Activated CD8-positive, alpha-beta memory T cell treated with anti-CD3 and anti-CD28 coated beads, Interleukin-2, amount 50 U/mL, for 4 hours (primary cell): Measurements from ENCODE around the gene RNF166.
"Not testable (repeated sequence)": the region's sequence is repeated elsewhere in the genome, so short reads cannot be mapped to it uniquely, and the experiment has no call there.

Experiments used
- DNase-seq: peaks from one replicate; pipeline ENCODE4 v3.0.0-alpha.2; 2020

The RNF166 gene

DNA sequence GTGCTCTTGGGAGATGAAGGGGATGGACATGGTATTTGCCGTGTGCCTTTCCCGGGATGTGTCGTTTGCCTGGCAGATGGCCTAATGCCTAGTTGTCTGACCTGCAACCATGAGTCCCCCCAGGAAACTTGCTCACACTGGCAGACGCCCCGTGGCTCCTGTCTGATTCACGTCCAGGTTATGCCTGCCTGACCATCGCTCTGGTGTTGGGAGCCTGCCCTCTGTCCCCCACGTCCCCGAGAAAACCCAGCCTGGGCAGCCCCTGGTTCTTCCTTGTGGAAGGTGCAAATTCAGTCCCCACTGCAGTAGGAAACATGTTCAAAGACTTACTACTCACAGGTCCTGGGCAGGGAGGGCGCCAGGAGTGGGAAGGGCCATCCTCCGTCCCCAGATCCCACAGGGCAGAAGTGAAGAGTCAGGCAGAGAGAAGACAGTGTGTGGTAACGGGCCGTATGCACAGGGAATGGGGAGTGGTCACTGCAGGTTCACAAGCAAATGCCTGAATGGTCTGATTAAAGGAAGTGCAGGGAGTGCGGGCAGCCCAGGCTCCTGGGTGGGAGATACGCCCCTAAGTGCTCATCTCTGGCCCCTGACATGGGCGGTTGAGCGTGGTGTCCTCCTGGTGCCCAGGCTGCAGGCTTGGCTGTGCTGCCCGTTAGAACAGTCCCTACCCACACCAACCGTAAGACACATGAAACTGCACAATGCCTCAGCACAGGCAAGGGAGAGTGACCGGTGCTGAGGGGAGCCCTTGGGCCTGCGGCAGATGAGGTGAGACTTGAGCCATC, 15.7 kb downstream of the RNF166 start:
- no peak for DNase-seq

DNA sequence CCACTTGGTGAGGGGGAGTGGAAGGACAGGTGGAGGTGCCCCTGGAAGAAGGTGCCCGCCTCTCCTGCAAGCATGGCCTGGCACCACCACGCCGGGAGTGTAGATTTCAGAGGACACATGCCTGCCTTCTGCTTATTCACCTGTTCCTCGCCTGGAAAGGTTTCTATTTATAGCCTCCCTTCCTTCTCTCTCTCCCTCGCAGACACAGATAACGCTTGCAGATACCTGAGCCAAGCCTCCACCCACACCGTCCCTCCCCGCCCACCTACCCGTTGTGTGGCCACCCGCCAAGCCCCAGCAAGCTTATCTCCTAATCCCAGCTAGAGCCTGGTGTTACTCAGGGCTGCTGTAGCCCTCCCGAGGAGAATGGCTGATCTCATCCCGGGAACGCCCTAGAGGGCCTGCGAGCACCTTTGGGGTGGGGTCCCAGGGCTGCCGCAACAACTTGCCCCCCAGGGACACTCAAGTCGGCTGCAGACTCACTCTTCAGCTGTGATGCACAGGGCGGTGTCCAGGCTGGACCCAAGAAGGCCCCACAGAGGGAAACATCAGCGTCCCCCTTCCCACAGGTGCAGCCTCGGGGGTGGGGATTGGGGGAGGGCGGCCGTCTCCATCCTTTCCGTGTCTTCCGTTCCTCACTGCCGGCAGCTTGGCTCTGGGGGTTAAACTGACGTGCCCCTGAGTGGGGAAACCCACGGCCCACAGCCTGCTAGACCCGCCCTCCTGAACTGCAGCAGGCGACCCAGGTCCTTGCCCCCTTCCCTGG, 18.0 kb downstream of the RNF166 start:
- no peak for DNase-seq

DNA sequence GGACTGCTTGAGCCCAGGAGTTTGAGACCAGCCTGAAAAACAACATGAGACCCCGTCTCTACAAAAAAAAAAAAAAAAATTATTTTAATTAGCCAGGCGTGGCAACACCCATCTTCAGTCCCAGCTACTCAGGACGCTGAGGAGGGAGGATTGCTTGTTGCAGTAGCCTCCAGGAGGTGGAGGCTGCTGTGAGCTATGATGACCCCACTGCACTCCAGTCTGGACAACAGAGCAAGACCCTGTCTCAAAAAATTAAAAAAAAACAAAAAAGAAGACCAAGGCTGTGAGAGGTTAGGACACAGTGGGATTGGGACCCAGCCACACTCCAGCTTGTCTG, 18.6 kb downstream of the RNF166 start:
- no peak for DNase-seq

DNA sequence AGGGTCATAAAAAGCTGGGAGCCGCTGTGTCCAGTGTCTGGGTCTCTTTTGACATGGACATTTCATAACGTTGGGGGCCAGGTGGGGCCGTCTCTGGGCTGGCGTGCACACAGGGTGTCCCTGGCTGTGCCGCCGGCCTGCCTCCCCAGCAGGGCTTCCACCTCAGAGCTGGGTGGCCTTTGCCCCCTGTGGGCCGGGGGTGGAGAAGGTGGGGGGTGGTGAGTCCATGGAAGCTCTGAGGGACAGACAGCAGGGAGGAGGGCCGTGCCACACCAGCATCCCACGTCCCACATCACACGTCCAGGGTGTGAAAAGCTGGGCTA, 19.0 kb downstream of the RNF166 start:
- DNase-seq: no peak

DNA sequence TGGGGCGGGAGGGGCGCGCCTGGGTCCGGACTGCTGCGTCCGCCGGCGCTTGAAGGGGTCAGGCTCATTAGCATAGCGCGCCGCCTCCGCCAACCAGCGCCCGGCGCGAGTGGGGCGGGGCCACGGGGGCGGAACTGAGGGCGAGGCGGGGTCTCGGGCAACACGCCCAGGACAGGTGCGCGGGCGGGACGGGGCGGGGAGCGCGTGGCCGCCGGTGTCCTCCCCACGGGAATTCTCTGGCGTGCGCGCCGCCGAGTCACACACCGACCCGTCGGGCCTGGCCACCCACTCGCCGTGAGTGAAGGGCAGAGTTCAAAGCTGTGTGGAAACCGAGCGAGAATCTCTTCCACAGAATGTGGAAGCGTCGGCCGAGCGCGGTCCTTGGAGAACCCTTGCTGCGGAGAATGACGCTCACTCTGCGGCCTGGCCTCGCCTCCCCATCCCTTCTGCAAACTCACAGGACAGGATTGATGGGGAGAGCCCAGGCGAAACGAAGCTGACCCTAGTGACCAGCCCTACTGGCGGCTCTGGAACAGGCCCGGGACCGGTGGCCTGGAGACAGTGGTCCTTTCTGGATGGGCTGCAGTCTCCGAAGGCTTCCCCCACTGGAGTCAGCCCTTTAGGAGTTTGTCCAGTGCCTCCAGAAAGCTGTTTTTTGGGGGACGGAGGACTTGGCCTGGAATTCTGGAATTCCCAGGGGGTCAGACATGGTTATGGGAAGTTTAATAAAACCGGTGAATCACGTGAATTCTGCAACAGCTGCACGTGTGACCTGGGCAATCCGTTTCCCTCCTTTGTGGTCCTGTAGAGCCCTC, 19.6 kb downstream of the RNF166 start, which contains the start of gene SNAI3:
SNAI3 (minus strand) TSS at position 69 of the 815 bp plus-strand sequence. CDS start 101 bp downstream, outside the sequence.
- peak; percentile 85 for DNase-seq

DNA sequence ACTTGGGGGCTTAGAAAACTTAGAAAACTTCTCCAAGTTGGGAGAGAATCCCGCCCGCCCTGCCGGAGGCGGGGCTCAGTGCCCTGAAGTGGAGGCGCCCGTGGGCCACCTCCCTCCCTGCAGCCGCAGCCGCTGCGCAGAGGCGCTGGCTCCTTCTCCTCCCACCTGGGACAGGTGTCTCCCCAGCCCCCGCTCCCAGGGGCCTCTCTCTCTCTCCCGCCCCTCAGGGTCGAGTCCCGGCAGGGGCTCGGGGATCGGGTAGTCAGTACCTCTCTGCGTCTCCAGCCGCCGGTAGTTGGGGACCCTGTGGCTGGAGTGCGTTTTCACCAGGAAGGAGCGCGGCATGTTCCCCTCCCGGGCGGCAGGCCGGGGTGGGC, 20.2 kb downstream of the RNF166 start:
- DNase-seq: peak; percentile 44

DNA sequence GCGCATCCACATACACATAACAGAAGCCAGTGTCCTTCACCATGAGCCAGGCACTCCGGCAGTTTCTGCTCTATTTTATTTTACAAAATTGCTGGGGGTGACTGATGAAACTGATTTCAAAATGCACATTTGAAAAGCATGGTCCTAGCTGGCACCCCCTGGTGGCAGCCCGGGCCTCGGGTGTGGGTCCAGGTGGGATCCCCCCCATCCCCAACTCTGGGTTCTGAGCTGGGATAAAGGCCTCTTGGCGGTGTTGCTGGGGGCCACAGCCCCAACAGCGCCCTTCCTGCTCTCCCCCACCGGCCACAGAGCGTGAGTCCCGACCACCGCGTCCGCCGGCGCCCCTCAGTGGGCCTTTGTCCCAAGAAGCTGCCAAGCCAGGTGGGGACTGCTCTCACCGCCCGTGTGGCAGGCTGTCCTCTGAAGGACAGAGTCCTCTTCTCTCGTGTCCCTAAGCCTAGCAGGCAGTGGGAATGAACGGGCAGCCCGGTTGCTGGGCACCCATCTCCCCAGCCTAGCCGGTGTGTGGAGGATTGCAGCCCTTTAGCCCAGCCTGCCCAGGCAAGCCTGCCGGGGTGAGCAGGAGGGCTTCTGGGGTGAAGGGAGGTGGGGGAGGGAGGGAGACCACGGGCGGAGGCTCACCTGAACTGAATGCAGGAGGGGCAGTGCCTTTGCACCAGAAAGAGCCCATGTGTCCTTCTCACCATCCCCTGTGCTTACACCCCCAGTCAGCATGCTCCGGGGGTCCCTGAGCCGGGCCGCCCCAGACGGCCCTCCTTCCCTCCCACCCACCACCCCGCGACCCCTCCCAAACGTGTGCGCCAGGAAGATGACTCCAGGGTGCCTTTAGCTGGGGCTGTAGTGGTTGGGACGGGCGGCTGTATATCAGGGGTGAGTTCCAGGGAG, 20.8 kb downstream of the RNF166 start:
- peak; percentile 75 for DNase-seq

DNA sequence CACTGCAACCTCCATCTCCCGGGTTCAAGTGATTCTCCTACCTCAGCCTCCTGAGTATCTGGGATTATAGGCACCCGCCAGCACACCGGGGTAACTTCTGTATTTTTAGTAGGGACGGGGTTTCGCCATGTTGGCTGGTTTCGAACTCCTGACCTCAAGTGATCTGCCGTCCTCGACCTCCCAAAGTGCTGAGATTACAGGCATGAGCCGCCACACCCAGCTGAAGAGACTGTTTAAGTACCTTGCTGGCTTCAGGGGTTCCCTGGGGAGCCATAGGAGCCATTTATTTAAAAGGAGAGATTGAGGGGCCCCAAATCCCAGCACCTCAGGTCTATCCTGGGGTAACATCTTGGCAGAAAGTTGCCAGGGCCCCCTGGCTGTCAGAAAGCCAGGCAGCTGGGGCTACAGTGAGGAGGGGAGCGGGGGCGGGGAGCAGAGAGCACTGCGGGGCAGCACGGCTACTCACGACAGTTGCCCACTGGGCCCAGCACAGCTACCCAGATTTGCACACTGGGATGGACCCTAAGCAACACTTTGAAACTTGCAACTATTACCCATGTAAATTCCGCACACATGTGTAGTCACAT, 21.5 kb downstream of the RNF166 start:
- DNase-seq: no peak

DNA sequence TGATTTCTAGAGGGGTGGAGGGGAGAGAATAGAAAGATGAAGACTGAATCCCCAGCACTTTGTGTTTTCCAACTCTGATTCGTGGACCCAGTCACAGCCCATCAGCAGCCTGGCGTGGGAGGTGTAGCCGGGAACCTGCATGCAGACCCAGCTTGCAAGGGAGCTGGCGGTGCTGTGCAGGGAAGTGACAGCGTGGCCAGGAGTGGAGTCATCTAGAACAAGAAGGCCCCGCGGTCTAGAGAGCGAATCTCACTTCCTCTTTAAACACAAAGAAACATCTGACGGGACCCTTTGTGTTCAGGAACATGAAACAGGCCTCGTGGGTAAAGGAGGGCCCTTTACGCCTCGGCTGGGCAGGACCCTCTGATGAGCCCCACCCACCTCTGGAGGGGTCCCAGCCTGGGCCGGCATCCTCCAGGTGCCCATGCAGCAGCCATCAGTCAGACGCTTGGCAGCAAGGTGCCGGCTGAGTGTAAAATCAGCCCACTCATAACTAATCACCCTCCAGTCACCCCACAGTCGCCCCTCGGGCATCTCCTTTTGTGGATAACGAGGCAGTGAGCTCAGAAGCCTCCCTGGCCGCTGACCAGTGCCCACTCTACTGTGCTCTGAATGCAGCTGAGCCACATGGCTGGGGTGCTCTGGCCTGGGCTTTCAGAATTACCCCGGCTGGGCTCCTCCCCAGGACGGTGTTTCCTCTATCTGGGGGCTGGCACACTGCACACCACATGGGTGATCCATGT, 24.3 kb downstream of the RNF166 start:
- peak; percentile 59 for DNase-seq

DNA sequence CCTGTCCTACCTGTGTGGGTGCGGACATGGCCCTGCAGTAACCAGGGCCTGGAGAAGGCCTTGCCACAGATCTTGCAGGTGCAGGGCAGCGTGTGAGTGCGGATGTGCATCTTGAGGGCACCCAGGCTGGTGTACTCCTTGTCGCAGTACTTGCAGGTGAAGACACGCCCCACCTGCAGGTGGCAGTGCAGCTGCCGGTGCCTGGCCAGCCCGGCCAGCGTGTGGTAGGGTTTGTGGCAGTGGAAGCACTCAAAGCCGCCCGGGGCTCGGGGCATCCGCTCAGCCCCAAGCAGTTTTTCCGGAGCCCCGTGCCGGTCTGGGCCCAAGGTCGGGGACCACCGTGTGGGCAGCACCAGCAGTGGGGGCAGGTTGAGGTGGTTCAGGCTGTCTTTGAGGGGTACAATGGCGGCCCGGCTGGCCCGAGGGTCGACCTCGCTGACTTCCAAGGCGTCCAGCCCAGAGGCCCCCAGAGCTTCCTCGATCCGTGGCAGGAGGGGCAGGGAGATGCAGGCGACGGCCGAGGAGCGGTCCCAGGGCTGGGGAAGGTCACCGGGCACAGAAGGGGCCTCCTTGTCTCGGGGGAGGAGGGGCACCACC, 25.0 kb downstream of the RNF166 start:
- DNase-seq: peak; percentile 44

DNA sequence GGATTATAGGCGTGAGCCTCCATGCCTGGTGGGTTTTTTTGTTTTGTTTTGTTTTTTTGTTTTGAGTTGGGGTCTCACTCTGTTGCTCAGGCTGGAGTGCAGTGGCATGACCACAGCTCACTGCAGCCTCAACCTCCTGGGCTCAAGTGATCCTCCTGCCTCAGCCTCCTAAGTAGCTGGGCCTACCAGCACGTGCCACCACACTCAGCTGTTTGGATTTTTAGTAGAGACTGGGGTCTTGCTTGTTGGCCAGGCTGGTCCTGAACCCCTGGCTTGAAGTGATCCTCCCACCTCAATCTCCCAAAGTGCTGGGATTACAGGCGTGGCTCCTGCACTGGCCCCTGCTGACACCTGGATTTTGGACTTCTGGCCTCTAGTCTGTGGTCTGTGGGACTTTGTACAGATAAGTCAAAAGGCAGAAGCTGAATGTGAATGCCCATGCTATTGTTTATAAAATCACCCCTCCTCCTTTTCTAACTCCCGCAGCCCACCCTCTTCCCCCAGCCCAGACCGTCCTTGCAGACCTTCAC, 25.6 kb downstream of the RNF166 start:
- DNase-seq: no peak

DNA sequence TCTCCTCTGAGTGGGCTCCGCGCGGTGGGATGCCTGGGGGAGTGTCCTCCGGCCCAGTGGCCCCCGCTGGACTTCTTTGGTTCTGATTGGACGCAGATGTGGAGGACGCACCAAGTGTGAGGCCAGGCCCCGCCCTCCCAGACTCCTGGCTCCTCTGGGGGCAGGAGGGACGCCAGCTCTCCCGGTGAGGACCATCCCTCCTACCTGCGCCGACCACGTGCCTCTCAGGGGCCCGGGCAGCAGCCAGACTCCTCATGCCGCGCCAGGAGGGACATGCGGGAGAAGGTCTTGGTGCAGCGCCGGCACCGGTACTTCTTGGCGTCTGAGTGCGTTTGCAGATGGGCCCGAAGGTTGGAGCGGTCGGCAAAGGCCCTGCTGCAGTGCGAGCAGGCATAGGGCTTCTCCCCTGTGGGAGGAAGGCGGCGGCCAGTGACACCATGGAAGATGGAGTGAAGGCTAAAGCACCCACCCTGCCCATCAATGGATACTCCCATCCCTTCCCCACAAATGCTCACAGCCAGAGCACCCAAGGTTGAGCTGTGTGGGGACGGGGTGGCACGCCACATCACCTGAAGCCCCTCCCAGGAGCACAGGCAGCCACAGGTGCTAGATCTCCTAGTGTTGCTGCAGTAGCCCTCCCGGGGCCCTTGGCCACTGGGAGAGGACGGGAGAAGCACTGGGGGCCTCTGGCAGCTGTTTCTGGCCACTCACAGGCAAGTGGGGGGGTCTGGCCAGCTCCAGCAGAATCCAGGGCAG, 27.8 kb downstream of the RNF166 start:
- no peak for DNase-seq

DNA sequence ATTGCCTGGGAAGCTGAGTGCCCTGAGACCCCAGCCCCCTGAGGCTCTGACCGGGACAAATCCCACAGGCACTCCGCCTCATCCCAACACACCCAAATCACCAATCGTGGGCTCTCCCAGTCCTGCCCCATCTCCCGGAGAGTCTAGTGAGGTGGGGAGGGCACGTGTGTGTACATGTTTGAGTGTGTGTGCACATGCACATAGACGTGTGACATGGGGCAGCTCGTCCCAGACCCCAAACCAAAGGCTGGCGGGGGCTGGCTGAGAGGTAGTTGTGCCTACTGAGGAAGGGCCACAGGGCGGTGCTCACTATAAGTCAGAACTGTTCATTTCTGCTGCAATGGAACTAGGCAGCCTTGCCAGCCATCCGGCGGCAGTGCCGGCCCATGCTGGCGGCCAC, 28.5 kb downstream of the RNF166 start:
- DNase-seq: no peak

DNA sequence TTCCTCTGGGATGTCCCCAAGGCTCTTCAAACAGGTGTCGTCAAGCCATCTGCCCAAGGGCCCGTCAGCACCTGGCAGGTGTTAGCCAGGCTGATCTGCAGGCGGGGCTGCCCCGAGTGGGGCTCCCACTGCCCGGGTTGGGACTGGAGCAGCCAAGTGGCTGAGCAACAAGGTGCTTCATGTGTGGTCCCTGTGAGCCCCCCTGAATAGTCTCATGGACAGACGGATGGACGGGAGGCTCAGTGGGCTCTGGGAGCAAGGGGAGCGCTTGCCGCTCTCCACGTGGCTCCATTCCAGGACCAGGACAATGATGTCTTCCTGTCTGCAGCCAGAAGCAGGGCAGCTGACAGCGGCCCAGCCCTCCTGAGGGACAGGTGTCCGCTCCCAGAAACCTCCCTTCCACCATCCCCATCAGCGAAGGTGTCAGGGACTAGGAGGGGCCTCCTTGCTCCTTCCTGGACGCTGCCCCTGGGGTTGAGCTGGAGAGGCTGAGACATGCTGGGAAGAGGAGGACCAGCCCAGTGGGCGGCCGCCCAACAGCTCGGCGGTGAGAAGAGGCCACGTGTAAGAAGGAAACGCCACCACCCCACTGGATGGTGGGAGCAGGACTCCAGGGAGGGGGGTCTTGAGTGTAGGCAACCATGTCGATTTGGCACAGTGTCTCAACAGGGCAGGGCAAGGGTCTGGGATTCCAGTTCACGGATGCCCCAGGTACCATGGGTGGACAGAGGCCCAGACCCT, 29.5 kb downstream of the RNF166 start:
- no peak for DNase-seq

DNA sequence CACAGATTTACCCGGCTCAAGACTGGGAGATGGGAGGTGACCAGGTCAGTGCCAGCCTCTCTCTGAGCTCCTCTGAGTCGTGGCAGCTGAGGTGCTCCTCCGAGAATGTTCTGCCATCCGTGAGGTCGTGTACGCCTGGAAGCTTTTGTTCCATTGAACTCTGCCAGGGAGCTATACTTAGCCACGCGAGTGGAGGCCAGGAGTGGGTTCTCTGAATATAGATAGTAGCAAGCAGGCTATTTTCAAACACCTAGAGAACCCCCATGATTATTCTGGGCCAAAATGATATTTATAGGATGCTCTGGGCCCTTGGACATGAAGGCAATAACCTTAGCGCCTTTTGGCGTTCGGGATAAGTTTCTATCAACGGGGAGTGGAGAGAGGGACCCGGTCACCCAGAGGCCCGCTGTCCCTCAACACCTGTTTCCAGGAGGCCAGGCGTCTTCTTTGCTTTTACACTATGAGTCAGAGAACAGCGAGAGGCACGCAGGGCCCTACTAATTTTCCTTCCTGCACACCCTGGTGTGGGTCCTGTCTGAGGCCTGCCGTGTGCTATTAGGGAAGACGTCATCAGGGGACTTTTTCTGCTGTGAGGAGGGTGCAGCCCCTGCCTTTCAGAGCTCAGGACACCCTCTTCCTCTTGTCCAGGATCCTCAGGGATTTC, 32.4 kb downstream of the RNF166 start:
- DNase-seq: no peak

DNA sequence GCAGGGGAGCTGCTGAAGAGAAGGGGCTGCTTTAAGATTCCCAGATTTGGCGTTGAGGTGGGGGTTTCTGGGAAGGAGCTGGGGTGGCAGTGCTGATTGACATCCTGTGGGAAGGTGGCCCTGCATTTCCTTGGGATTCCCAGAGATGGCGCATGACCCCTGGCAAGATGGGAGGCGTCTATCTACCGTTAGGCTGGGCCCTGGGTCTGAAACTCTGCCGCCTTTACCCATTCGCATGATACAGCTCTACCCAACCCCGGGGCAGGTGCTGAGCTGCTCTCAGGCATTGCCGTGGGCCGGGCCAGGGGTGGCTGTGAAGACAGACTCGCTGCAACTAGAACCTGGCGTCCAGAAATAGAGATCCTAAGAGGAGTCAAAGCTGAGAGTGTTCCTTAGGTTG, 33.4 kb downstream of the RNF166 start:
- no peak for DNase-seq

DNA sequence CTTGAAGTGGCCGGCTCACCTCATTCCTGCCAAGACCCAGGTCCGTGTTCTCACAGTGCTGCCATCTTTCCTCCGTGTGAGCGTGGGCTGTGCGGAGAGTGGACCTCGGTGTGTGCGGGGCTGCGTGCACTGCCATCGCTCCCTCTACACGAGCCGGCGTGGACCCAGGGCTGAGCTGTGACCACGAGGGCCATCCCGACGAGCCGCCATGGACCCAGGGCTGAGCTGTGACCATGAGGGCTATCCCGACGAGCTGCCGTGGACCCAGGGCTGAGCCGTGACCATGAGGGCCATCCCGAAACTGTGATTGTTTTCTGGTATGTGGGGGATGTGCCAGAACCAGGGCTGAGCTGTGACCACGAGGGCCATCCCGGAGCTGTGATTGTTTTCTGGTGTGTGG, 34.4 kb downstream of the RNF166 start:
- DNase-seq: no peak

DNA sequence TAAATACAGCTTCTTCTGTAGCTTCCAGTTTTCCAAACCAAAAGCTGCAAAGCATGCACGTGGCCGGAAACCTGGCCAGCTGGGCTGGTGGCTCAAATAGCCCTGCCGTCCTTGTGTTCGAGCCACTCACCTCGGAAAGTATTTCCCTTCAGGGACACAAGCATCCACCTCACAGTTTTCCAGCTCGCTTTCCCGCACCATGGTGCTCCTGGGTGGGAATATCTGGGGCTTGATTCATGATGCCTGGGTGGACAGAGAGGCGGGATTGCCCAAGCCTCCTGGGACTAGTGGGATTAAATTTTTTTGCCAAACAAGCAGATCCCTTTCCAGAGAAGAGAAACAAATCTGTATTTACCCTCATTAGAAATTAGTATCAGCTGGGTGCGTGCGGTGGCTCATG, 36.2 kb downstream of the RNF166 start:
- DNase-seq: no peak

DNA sequence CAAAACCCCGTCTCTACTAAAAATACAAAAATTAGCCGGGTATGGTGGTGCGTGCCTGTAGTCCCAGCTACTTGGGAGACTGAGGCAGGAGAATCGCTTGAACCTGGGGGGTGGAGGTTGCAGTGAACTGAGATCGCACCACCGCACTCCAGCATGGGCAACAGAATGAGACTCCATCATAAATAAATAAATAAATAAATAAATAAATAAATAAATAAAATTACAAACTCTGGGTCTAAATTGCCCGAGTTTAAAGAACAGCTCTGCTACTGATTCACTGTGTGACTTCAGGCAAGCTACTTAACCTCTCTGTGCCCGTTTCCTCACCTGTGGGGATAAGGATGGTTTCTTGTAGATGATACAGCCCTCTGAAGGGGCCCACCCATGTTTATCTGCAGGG, 36.7 kb downstream of the RNF166 start:
- not testable (repeated sequence) for DNase-seq
